ENCODE data around the gene SIAE. TPM values are rescaled to one million over a fixed set of nuclear protein-coding genes. Genes with fewer than 3 reads are reported as not detected.

Gene SIAE
- polyA plus RNA-seq, 1 of the 3 experiments (the other 2 are of a cell fraction) = 27.9 TPM

GRCh38 chr11:124661553-124661952 is 12.0 kb downstream of the SIAE start:
- DNase-seq = no peak
- Histone ChIP-seq H3K4me2 (no peak overlapping the region), H3K36me3 (replicated peaks in 1 of 2; ENCODE audit: control insufficient read depth in 1 of 2, insufficient read depth in 2 of 2, low read length in 1 of 2) (peaks cover 2 to 4% of the 10 kb centered on the region in 2 experiments), H3K9me3 (no peaks in the 10 kb centered on the region), H3F3A (replicated peaks; ENCODE audit: insufficient read depth) (no peaks in the 10 kb centered on the region), H3K4me3 (ENCODE audit: low read depth in 2 of 2, low read length in 1 of 2) (no peak overlapping the region), H3K27me3 (ENCODE audit: insufficient read depth) (no peaks in the 10 kb centered on the region), H3K9ac (no peak overlapping the region), H3K79me2 (ENCODE audit: insufficient read depth) (no peaks in the 10 kb centered on the region), H3K4me1 (ENCODE audit: control insufficient read depth in 1 of 2, insufficient read depth in 2 of 2, low read depth in 1 of 2, low read length in 1 of 2) (peaks cover 4 to 5% of the 10 kb centered on the region in 2 experiments; a peak in 2 of 4 replicates), H2AFZ (ENCODE audit: low read depth) (no peak overlapping the region), H4K20me1 (ENCODE audit: insufficient read depth) (no peaks in the 10 kb centered on the region), H3K27ac (ENCODE audit: low read depth in 2 of 2, low read length in 1 of 2) (no peak overlapping the region), H3K9me2 (no peaks in the 10 kb centered on the region)
- TF ChIP-seq MXI1 (IDR thresholded peaks at IDR 0.05; ENCODE audit: low read depth, low read length) (no peak), IRF3 (IDR thresholded peaks at IDR 0.05; ENCODE audit: low read depth, low read length) (no peak), EP300 (IDR thresholded peaks at IDR 0.05; ENCODE audit: borderline replicate concordance in 1 of 2, low read depth in 1 of 2, low read length in 1 of 2) (no peak), USF2 (IDR thresholded peaks at IDR 0.05; ENCODE audit: borderline replicate concordance, low read depth, low read length) (no peak), NFIC (IDR thresholded peaks at IDR 0.05; ENCODE audit: borderline replicate concordance) (no peak), TCF12 (IDR thresholded peaks at IDR 0.05) (no peak), USF1 (IDR thresholded peaks at IDR 0.05; ENCODE audit: borderline replicate concordance, low read depth) (no peak), NRF1 (IDR thresholded peaks at IDR 0.05; ENCODE audit: low read depth, low read length) (no peak), JUND (IDR thresholded peaks at IDR 0.05) (no peak), RFX5 (IDR thresholded peaks at IDR 0.05; ENCODE audit: low read length) (no peak), CTCF (IDR thresholded peaks at IDR 0.05) (no peak), MAX (IDR thresholded peaks at IDR 0.05; ENCODE audit: low read depth) (no peak), EZH2phosphoT487 (IDR thresholded peaks at IDR 0.05; ENCODE audit: borderline replicate concordance, low read depth) (no peak)
- ChIA-PET POLR2A (no interaction called here), CTCF (interaction anchor here (0.9 to 4.9 kb wide), 12 partner anchors 7 to 215 kb away, joined by 3 to 26 read pairs (median 6); partner anchors contain the start of gene ROBO3)

All from SK-N-SH (cell line).